WERI-Rb-1 (cell line): Measurements from ENCODE around the gene CDK6.
A peak's percentile ranks its signal among the peaks of the same experiment; 100 is the strongest.
"Not testable (repeated sequence)": the region's sequence is repeated elsewhere in the genome, so short reads cannot be mapped to it uniquely, and the experiment has no call there.

Experiments
- DNase-seq: peaks from one replicate; pipeline ENCODE4 v3.0.0-alpha.2; 2020
- H3K27ac ChIP-seq: fragments of 250-450 bp; sonication (Bioruptor Pico); 2 replicates; pipeline ENCODE4 v1.5.1; 2020; ENCODE audit warnings: mild to moderate bottlenecking, moderate library complexity
- H3K27me3 ChIP-seq: fragments of 250-450 bp; sonication (Bioruptor Pico); 2 replicates; pipeline ENCODE4 v1.5.1; 2021; ENCODE audit warnings: mild to moderate bottlenecking, low read depth, moderate library complexity; ENCODE audit not compliant: insufficient read depth, severe bottlenecking
- H3K36me3 ChIP-seq: fragments of 250-450 bp; sonication (Bioruptor Pico); 2 replicates; pipeline ENCODE4 v1.5.1; 2020; ENCODE audit warnings: mild to moderate bottlenecking, moderate library complexity
- H3K4me3 ChIP-seq: 2 replicates; pipeline ENCODE4 v1.5.1; 2011; ENCODE audit warnings: low read depth, mild to moderate bottlenecking, control low read depth, low read length
- H3K9me3 ChIP-seq: fragments of 250-450 bp; sonication (Bioruptor Pico); 2 replicates; pipeline ENCODE4 v1.5.1; 2021; ENCODE audit warnings: mild to moderate bottlenecking, moderate library complexity; ENCODE audit not compliant: severe bottlenecking
- CTCF ChIP-seq: IDR thresholded peaks from 2 replicates; pipeline ENCODE4 v1.5.1; 2011; ENCODE audit warnings: low read depth, mild to moderate bottlenecking, control low read depth, inconsistent platforms, low read length

CDK6 gene

GRCh38 chr7:92836489-92836999 lies at the start of gene CDK6:
Gene CDK6 (minus strand): TSS chr7:92836573. CDS start chr7:92833323, 3,250 bp downstream.
- Histone ChIP-seq H3K27ac (no peak within 1 kb of the TSS), H3K4me3 (peak within 1 kb of the TSS; percentile 96), H3K27me3 (peaks cover 20% of the 10 kb centered on the region), H3K9me3 (no peaks in the 10 kb centered on the region), H3K36me3 (no peaks in the 10 kb centered on the region; the same call in 1 of the 2 replicates)
- TF ChIP-seq CTCF: no peak
- peak; percentile 58 for DNase-seq

GRCh38 chr7:92886039-92886438 lies 49.7 kb upstream of the CDK6 start:
- H3K4me3 ChIP-seq, H3K27ac ChIP-seq, H3K27me3 ChIP-seq, H3K9me3 ChIP-seq, DNase-seq, H3K36me3 ChIP-seq: not testable (repeated sequence)

GRCh38 chr7:92884218-92884617 lies 47.8 kb upstream of the CDK6 start:
- Histone ChIP-seq H3K27me3 (no peaks in the 10 kb centered on the region), H3K4me3 (no peak overlapping the region), H3K36me3 (no peaks in the 10 kb centered on the region), H3K27ac (no peak overlapping the region), H3K9me3 (no peaks in the 10 kb centered on the region)
- no peak for DNase-seq
- no peak for TF ChIP-seq CTCF

- Histone ChIP-seq H3K27ac (no peak overlapping the region), H3K9me3 (no peaks in the 10 kb centered on the region), H3K27me3 (no peaks in the 10 kb centered on the region), H3K36me3 (no peaks in the 10 kb centered on the region), H3K4me3 (no peak overlapping the region)
- DNase-seq: no peak
- TF ChIP-seq CTCF: no peak
These were observed 46.4 kb upstream of the CDK6 start for GRCh38 chr7:92882760-92883159.

DNA sequence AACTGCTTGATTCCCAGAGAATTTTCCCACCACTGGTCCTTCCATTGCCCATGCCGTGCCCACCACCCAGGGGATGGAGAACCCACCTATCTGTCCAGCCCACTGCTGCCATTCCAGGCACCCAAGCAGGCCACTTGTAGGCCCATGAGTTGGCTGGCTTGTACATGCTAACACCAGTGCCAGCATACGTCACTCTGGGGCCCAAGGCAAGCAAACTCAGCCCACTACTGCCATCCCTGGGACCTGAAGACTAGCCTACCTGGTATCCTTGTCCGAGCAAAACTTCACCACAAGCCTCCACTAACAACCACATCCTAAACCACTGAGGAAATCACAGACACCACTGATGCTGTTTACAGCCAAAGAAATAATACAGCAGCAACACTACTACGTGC lies 44.7 kb upstream of the CDK6 start:
- no peak for DNase-seq
- no peak for TF ChIP-seq CTCF
- no peak overlapping the region for H3K27ac ChIP-seq
- no peak overlapping the region for H3K4me3 ChIP-seq
- H3K36me3 ChIP-seq: no peaks in the 10 kb centered on the region
- H3K27me3 ChIP-seq: no peaks in the 10 kb centered on the region
- H3K9me3 ChIP-seq: no peaks in the 10 kb centered on the region

- Histone ChIP-seq H3K9me3 (no peaks in the 10 kb centered on the region), H3K27me3 (no peaks in the 10 kb centered on the region), H3K36me3 (no peaks in the 10 kb centered on the region), H3K4me3 (no peak overlapping the region), H3K27ac (no peak overlapping the region)
- peak; percentile 47 for DNase-seq
- peak; percentile 65 for TF ChIP-seq CTCF
These were observed 44.1 kb upstream of the CDK6 start for GRCh38 chr7:92880212-92881090.
